GM19395 (cell line): ENCODE data around the gene F12.
"Not testable (repeated sequence)": the region's sequence is repeated elsewhere in the genome, so short reads cannot be mapped to it uniquely, and the experiment has no call there.

Experiments used
- ATAC-seq: cut with Tn5 transposase; IDR thresholded peaks from one replicate; pipeline ENCODE4 v1.9.1; 2021; ENCODE audit warnings: mild to moderate bottlenecking, moderate library complexity; ENCODE audit not compliant: unreplicated experiment

The F12 gene

GRCh38 chr5:177370488-177371119, 38.8 kb downstream of the F12 start:
- ATAC-seq = no peak

- no peak for ATAC-seq
Observed at GRCh38 chr5:177369645-177370440, 39.5 kb downstream of the F12 start.

GRCh38 chr5:177368869-177369644, 40.3 kb downstream of the F12 start:
- no peak for ATAC-seq

GRCh38 chr5:177367981-177368868, 41.1 kb downstream of the F12 start:
- ATAC-seq = no peak

- no peak for ATAC-seq
Observed at GRCh38 chr5:177367323-177367848, 42.0 kb downstream of the F12 start.

- ATAC-seq = no peak
Observed at GRCh38 chr5:177366528-177367322, 42.6 kb downstream of the F12 start.

- no peak for ATAC-seq
Observed at GRCh38 chr5:177365845-177366527, 43.4 kb downstream of the F12 start.

GRCh38 chr5:177364159-177364962, 45.0 kb downstream of the F12 start:
- peak; percentile 48 for ATAC-seq

- ATAC-seq = no peak
Observed at GRCh38 chr5:177363565-177363964, 45.8 kb downstream of the F12 start.

- peak; percentile 28 for ATAC-seq
Observed at GRCh38 chr5:177362610-177363507, 46.5 kb downstream of the F12 start.

- ATAC-seq = no peak
Observed at GRCh38 chr5:177362292-177362609, 47.1 kb downstream of the F12 start.

- no peak for ATAC-seq
Observed at GRCh38 chr5:177361418-177362291, 47.7 kb downstream of the F12 start.

GRCh38 chr5:177360740-177361139, 48.6 kb downstream of the F12 start:
- ATAC-seq = not testable (repeated sequence)

- ATAC-seq = no peak
Observed at GRCh38 chr5:177359860-177360259, 49.5 kb downstream of the F12 start.

GRCh38 chr5:177359451-177359851, 49.9 kb downstream of the F12 start:
- no peak for ATAC-seq

- no peak for ATAC-seq
Observed at GRCh38 chr5:177358370-177358819, 51.0 kb downstream of the F12 start.
